ENCODE measurements around the gene C3orf18. TPM values are rescaled to one million over a fixed set of nuclear protein-coding genes. Genes with fewer than 3 reads are reported as not detected.

Gene C3orf18
- total and polyA plus RNA-seq, 7 donors = 7.3 to 30.1 (median 17.0) TPM

GRCh38 chr3:50549226-50549625 lies 18.3 kb downstream of the C3orf18 start:
- no peaks in the 10 kb centered on the region for H3K36me3 ChIP-seq (ENCODE audit: insufficient read depth in 1 of 2, low read depth in 1 of 2)
- ATAC-seq (no peak), DNase-seq (no peak)
- intact Hi-C loops (cut with DNase I) = loop anchor here in 1 of 2 donors (10.0 kb wide), 1 partner anchor 284 kb away; the partner anchor contains the start of gene SEMA3B
- H3K27me3 ChIP-seq (ENCODE audit: insufficient read depth in 3 of 3, low read length in 2 of 3) = peaks cover 0 to 1% (median 0%) of the 10 kb centered on the region in 3 donors
- no peak overlapping the region for H3K27ac ChIP-seq
- no peak for TF ChIP-seq CTCF (IDR thresholded peaks at IDR 0.05)
- 84 to 98% (median 94%) methylated on average over 3 of the region's 3 CpGs for WGBS, 3 donors
- H3K4me1 ChIP-seq = no peaks in the 10 kb centered on the region
- H3K4me3 ChIP-seq = no peak overlapping the region
- H3K9me3 ChIP-seq = no peaks in the 10 kb centered on the region

- TF ChIP-seq CTCF (IDR thresholded peaks at IDR 0.05) = no peak
- ATAC-seq (no peak), DNase-seq (no peak)
- H3K4me3 ChIP-seq = no peak overlapping the region
- no peaks in the 10 kb centered on the region for H3K4me1 ChIP-seq
- H3K27me3 ChIP-seq (ENCODE audit: insufficient read depth in 3 of 3, low read length in 2 of 3) = no peaks in the 10 kb centered on the region
- H3K27ac ChIP-seq = no peak overlapping the region
- no peaks in the 10 kb centered on the region for H3K9me3 ChIP-seq
- intact Hi-C loops (cut with DNase I) = loop anchor here in 1 of 2 donors (2.0 to 10.0 kb wide), 2 partner anchors 27 to 281 kb away; partner anchors contain the start of gene SEMA3B
- 60 to 80% (median 70%) methylated on average over 1 of the region's 1 CpG for WGBS, 3 donors
- no peaks in the 10 kb centered on the region for H3K36me3 ChIP-seq (ENCODE audit: insufficient read depth in 1 of 2, low read depth in 1 of 2)
Measured at GRCh38 chr3:50545781-50546180, 21.8 kb downstream of the C3orf18 start.

DNA sequence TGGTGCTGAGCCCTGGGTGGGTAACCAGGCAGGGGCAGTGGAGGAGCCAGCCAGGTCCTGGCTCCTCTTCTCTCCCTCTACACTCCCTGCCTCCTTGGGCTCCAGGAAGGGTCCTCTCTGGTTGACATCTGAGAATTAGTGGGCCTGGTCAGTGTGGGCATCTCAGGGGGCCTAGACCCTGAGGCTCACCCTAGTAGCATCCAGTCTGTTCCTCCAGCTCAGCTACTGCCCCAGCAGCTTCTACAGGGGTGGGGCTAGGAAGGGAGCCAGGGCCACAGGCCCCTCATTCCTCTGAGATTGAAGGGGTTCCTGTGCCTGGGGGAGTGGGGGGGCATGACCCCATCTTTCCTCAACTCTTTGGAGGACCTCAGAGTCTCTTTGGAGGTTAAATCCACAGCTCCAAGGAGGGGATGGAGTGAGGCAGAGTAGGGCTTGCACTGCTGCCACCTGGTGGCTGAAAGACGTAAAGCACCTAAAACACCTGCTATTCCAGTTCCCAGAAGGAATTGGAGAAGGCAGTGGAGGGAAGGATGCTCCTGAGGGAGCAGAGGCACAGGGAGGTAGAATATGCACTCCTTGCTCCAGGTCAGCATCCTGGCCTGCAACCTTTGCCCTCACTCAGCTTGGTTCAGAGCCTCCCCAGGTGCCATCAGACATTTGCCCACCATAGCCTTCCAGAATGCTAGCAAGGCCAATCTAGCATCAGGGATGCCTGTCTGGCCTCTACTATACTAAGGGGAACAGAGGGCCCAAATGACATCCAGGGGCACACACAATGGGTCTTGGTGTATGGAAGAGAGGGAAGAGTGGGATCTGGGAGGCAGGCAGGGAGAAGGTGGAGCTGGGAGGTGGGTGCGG lies 25.1 kb downstream of the C3orf18 start:
- intact Hi-C loops (cut with DNase I) = loop anchor here (1.0 to 10.0 kb wide), 5 partner anchors 105 to 278 kb away; partner anchors contain the start of gene SEMA3B (in 1 of the 2)
- peak; percentile 94 for TF ChIP-seq CTCF (IDR thresholded peaks at IDR 0.05)
- no peaks in the 10 kb centered on the region for H3K9me3 ChIP-seq
- H3K4me3 ChIP-seq = no peak overlapping the region
- H3K27me3 ChIP-seq (ENCODE audit: insufficient read depth in 3 of 3, low read length in 2 of 3) = no peaks in the 10 kb centered on the region
- no peaks in the 10 kb centered on the region for H3K36me3 ChIP-seq (ENCODE audit: insufficient read depth in 1 of 2, low read depth in 1 of 2)
- H3K27ac ChIP-seq = no peak overlapping the region
- peak; percentile 57 to 73 for DNase-seq
- H3K4me1 ChIP-seq = no peaks in the 10 kb centered on the region
- peak; percentile 72 to 93 (median 86) for ATAC-seq
- 49 to 50% (median 50%) methylated on average over 2 of the region's 2 CpGs for WGBS, 3 donors

- no peaks in the 10 kb centered on the region for H3K9me3 ChIP-seq
- H3K36me3 ChIP-seq (ENCODE audit: insufficient read depth in 1 of 2, low read depth in 1 of 2) = no peaks in the 10 kb centered on the region
- no peak for DNase-seq
- H3K4me1 ChIP-seq = no peaks in the 10 kb centered on the region
- no peak for ATAC-seq
- TF ChIP-seq CTCF (IDR thresholded peaks at IDR 0.05) = no peak
- no peak overlapping the region for H3K4me3 ChIP-seq
- WGBS, 3 donors = 70 to 78% (median 74%) methylated on average over 17 to 18 of the region's 18 CpGs
- intact Hi-C loops (cut with DNase I) = loop anchor here (5.0 to 10.0 kb wide), 3 partner anchors 102 to 275 kb away; partner anchors contain the start of gene SEMA3B (in 1 of the 2)
- no peaks in the 10 kb centered on the region for H3K27me3 ChIP-seq (ENCODE audit: insufficient read depth in 3 of 3, low read length in 2 of 3)
- no peak overlapping the region for H3K27ac ChIP-seq
Measured at GRCh38 chr3:50539356-50540286, 27.9 kb downstream of the C3orf18 start.

Data from psoas muscle (tissue), 8 donors.